ENCODE data around the gene UBE2I.
"Not testable (repeated sequence)": the region's sequence is repeated elsewhere in the genome, so short reads cannot be mapped to it uniquely, and the experiment has no call there.

Gene UBE2I

DNA sequence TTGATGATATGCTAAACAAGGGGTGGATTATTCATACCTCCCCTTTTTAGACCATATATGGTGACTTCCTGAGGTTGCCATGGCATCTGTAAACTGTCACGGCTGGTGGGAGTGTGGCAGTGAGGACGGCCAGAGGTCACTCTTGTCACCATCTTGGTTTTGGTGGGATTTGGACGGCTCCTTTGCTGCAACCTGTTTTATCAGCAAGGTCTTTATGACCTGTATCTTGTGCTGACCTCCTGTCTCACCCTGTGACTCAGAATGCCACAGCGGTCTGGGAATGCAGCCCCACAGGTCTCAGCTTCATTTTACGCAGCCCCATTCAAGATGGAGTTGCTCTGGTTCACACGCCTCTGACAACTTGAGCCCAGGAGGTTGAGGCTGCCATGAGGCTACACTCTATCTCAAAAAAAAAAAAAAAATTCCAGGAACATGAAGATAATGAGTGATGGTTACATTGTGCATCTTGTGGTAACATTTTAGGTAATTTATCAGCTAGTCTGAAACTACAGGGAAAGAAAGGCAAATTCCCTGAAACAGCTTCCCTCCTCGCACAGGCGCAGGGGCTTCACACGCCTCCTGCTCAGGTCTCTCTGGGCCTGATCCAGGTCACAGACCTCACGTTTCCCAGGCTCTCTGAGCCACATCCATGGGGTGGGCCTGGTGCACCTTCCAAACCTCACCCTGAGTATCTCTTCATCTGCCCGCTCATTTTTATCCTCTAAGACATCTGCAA lies 15.3 kb upstream of the UBE2I start:
- no peak for DNase-seq (ENCODE audit: low read depth in 2 of 2)

DNA sequence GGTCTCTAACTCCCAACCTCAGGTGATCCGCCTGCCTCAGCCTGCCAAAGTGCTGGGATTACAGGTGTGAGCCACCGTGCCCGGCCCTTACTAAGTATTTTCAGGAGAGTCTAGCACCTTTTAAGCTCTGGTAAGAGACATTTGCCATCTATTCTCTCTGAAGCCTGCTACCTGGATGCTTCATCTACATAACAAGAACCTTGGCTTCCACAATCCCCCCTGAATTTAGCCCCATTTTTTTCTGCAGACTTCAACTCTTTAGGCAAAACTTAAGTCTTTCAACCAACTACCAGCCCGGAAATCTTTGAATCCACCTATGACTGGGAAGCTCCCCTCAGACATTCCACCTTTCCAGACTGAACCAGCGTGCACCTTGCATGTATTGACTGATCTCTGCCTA lies 14.0 kb upstream of the UBE2I start:
- DNase-seq (ENCODE audit: low read depth in 2 of 2) = no peak

GRCh38 chr16:1296688-1297017 lies 12.8 kb upstream of the UBE2I start:
- DNase-seq (ENCODE audit: low read depth in 2 of 2) = not testable (repeated sequence)

GRCh38 chr16:1297018-1297696 lies 12.3 kb upstream of the UBE2I start:
- no peak for DNase-seq (ENCODE audit: low read depth in 2 of 2)

GRCh38 chr16:1298406-1298805 lies 11.0 kb upstream of the UBE2I start:
- DNase-seq (ENCODE audit: low read depth in 2 of 2) = no peak

DNA sequence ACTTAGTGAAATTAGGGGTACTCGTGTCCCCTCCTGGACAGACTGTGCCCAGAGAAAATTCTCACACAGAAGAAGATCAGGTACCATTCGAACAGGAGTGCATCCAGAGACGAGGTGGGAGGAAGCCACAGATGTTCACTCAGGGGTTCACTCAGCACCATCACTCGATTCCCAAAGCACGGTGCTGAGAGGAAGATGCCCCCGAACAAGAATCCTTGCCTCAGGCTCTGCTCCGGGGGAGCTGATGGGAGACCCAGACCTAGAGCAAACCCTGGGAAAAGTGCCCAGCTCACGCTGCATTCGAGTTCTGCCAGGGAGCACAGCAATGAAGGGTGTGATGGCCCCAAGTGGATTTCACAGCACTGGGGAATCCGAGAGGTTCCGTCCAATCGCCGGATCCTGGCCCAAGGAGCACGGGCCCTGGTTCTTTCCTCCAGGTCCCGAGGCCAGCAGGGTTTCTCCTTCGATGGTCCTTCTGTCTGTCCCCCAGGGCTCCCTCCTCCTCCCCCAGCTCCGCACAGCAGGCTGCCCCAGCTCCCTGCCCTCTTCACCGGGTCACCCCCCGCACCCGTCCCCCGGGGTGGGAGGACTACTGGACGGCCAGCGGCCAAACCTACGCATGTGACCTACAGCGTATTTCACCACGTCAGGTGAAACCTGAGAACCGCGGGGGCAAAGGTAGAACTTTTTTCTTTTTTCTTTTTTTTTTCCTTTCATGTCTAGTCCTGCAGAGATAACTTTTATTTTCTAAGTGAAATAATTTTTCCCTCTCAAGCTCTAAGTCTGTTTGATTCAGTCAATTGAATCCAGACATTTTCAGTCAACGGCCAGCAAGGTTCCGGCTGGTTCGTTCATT lies 10.2 kb upstream of the UBE2I start:
- DNase-seq (ENCODE audit: low read depth in 2 of 2) = no peak

DNA sequence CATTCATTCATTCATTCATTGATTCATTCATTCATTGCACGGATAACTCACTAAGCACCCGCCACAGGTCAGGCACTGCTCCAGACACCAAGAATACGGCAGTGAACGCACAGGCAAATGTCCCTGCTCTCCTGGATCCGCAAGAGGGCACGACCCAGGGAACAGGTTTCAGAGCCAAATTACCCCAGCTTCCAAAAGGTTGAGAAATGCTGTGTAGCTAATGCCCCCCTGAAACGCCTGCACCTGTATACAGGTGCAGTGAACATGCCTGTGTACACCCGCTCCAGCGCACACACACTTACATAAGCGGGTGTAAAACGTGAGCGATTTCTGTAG lies 9.6 kb upstream of the UBE2I start:
- DNase-seq (ENCODE audit: low read depth in 2 of 2) = no peak

GRCh38 chr16:1300664-1301476 lies 8.6 kb upstream of the UBE2I start:
- peak; percentile 38 to 40 for DNase-seq (ENCODE audit: low read depth in 2 of 2)

DNA sequence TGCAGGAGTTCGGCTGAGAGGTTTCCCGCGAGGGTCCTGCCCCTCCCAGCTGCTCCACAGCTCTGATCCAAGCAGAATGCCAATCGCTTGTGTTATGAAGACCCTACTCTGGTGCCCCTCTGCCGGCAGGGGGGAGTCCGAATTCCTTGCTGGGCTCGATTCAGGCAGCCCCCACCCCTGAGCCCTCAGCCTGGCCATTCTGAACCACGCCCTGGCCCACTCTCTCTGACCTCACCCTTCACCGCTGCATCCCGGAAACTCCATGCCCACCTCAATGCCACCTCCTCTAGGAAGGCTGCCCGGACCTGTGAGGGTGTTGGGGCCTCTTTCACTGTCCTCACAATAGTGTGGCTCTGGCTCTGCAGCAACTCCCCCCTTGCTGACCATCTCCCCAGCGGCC lies 7.9 kb upstream of the UBE2I start:
- DNase-seq (ENCODE audit: low read depth in 2 of 2) = no peak

DNA sequence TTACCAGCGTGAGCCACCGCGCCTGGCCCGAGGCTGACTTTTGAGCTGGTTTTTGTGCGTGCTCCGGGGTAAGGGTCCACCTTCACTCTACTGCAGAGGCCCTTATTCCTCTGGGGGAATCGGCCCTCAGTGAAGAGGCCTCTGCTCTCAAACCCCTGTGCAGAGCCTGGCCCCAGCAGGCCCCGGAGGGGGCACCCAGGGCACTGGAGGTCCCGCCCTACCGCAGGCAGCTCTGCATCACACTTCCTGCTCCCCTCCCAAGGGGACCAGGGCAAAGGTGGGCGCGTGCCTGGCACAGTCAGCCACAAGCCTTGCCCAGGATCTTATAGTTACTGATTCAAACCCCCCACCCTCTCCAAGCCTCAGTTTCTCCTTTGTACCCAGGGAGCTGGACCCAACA lies 3.6 kb upstream of the UBE2I start:
- no peak for DNase-seq (ENCODE audit: low read depth in 2 of 2)

- no peak for DNase-seq (ENCODE audit: low read depth in 2 of 2)
These were observed 3.1 kb upstream of the UBE2I start for GRCh38 chr16:1306334-1306733.

- DNase-seq (ENCODE audit: low read depth in 2 of 2) = no peak
These were observed 1.1 kb upstream of the UBE2I start for GRCh38 chr16:1308036-1308976.

DNA sequence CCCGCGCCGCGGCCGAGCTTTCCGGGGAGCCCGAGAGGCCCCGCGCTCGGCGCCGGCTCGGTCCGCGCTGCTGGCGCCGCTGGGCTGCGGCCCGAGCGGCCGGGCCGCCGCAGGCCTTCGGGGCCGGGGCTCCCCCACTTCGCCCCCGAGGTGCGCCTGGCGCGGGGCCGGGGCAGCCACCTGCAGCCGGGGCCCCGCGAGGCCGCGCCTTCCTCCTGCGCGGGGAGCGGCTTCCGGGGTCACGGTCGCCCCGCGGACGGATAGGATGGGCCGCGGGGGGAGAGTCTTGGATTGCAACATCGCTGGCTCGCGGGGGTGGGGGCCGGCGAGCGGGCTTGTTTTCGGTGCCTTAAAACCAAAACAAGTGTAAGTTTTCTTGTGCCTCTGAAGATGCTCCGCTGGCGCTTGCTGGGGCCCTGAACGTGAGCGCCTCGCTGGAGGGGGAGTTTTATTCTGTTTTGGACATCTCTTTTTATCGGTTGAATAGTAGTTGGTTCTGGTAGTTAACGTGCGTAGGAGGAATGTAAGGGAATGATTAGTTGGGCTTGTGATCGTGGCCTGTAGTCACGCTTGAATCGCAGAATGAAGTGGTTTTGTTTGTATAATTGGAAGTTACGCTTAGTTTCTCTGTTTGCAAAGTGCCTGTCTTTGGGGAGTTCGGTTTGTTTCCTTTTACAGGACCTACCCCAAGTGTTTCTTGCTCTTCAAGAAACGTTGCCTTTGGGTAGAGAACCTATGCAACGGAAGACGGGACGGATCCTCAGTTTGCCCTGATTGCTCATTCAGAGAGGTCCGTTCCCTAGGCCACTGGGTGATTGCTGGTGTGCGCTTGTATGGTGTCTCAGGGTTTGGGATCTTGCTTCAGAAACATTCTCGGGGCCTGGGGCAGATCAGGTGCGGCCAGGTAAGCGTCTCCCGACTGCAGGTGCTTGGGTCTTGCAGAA lies 724 bp downstream of the UBE2I start:
- DNase-seq (ENCODE audit: low read depth in 2 of 2) = peak; percentile 28 to 30

GRCh38 chr16:1310832-1311200 lies 1.4 kb downstream of the UBE2I start:
- DNase-seq (ENCODE audit: low read depth in 2 of 2) = no peak

GRCh38 chr16:1311212-1311737 lies 1.8 kb downstream of the UBE2I start:
- no peak for DNase-seq (ENCODE audit: low read depth in 2 of 2)

- DNase-seq (ENCODE audit: low read depth in 2 of 2) = no peak
These were observed 2.5 kb downstream of the UBE2I start for GRCh38 chr16:1311738-1312466.

GRCh38 chr16:1312467-1312816 lies 3.0 kb downstream of the UBE2I start:
- DNase-seq (ENCODE audit: low read depth in 2 of 2) = no peak

- no peak for DNase-seq (ENCODE audit: low read depth in 2 of 2)
These were observed 3.5 kb downstream of the UBE2I start for GRCh38 chr16:1312903-1313302.
